HG03439 (cell line): ENCODE measurements around the gene SPON2.

Source experiments
- ATAC-seq: cut with Tn5 transposase; IDR thresholded peaks from one replicate; pipeline ENCODE4 v1.9.1; 2021; ENCODE audit warnings: mild to moderate bottlenecking, moderate library complexity; ENCODE audit not compliant: unreplicated experiment

Gene SPON2

DNA sequence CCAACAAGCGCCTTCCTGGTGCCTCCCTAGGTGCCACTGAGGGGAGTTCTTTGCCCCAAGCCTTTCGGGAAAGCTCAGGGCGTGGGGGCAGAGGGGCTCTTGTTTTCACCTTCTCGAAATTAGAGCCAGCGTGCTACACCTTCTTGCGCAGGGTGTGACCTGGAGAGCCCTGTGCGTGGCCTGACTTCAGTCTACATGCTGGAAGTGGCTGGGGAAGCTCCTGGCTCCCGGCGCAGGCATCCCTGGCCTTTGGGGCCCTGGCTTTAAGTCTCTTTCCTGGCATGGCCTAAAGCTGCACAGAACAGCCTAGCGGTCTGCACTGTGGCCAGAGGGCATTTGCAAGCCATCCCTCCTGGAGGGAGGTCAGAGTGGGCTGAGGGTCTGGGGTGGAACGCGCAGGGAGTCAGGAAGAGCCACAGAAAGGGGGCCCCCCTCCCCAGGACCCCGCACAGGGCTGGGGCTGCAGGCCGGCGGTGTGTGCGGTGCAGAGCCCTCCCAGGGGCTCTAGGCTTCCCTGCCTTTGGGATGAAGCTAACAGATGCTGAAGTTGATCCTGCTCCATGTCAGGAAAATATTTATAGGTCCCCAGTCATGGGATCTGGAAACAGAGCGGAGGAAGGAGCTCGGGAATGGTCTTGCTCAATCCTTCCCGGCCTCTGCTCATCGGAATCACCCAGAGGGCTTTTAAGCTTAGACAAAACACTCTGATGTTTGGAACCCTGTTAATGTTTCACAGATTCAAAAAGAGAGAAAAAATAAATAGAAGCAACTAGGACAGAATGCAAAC lies 781 bp upstream of the SPON2 start:
- ATAC-seq: no peak

DNA sequence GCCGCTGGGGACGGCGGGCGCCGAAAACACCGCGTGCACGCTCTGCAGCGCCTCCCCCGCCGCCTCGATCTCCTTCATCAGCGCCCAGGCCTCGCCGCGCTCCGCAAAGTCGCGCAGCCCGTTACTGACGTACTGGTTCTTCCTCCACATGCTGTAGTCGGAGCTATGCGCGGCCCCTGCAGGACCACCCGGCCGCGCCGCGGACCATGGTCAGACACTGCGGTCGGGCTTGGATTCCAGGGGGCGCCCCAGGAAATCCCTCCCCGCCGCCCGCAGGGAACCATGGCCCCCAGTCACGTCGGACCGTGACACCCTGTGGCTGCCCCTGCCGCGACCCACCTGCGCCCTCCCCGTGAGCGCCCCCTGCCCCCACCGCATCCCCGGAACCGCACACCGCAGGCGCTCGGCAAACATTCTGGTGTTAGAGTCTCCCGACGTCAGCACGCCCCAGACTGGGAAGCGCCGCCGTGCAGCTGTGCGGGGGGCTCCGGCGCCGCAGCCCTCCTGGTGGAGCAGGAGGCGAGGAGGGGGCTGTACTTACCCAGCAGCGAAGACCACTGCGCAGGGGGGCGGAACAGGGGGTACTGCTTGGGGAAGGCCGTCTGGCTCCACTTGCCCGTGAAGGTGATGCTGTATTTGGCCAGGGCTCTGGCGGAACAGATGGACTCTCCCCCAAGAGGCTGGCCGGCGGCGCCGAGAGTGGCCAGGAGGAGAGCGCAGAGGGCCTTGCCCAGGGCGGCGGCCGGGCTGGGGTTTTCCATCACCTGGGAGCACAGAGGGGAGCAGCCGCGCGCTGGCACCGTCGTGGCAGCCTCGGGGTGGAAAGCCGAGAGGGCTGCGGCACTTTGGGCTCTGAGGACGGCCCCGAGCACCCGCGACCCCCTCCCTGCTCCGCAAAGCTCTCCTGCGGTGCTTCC lies 814 bp downstream of the SPON2 start:
- ATAC-seq: no peak

DNA sequence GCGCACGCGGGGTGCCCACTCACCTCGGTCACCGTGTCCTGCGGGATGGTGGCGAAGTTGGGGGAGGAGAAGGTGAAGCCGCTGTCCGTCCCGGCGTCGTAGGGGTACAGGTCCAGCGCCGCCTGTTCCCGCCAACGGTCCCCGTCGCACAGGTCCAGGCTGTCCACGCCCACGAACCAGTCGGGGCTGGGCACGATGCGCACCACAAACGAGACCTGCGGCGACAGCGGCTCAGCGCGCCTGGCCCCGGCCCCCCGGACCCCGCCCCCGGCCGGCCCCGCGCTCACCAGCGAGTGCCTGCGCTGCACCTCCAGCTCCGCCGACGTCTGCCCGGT lies 1.4 kb downstream of the SPON2 start:
- no peak for ATAC-seq

DNA sequence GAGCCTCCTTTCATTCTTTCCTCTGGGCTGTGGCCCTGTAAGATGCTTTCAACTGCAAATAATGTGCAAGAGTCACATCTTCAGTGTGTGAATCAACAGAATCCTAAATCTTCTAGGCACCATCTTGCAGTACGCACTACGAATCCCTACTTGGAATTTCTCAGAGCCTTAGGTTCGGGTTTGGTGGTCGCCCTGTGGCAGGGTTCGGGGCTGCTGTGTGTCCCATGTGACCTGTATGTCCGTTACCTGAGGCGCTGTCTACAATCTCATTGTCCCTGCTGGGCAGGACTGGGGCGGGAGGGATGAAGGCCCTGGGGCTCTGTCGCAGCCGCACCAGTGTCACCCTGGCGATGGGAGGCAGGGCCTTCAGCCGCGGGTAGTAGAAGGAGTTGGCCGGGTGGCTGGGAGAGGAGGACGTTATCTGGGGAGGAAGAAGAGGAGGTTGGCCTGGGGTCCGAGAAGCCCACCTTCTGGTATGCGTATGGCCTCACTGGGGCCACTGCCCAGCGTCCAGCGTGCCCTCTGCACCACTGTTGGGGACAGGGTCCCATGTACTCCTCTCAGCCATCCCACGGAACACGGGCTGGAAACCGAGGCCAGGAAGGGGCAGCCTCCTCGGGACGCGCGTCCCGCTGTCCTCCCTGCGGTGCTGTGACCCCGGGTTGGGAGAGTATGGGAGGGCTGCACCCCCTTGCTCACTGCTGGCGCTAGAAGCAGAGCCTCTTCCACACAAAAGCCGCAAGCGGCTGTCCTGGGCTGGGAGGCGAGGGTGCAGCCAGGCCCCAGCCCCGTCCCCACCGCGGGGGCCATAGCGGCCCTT lies 2.0 kb downstream of the SPON2 start:
- no peak for ATAC-seq

DNA sequence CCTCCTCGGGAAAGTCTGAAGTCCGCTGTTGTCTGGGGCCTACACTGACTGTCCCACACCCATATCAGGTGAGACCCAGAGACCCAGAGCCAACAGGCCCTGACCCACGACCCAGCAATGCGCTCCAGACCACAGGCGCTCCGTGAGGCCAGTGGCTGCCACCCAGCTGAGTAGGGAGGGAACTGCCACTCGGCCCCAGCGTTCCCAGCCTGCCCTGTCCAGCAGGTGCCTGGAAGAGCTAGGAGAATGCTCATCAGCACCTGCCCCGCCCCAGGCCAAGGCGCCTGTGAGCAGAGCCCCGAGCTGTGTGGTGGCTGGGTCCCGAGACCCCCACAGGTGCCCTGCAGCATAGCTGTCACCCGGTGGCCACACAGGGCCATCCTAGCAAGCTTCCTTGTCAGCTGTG lies 2.7 kb downstream of the SPON2 start:
- ATAC-seq: no peak

DNA sequence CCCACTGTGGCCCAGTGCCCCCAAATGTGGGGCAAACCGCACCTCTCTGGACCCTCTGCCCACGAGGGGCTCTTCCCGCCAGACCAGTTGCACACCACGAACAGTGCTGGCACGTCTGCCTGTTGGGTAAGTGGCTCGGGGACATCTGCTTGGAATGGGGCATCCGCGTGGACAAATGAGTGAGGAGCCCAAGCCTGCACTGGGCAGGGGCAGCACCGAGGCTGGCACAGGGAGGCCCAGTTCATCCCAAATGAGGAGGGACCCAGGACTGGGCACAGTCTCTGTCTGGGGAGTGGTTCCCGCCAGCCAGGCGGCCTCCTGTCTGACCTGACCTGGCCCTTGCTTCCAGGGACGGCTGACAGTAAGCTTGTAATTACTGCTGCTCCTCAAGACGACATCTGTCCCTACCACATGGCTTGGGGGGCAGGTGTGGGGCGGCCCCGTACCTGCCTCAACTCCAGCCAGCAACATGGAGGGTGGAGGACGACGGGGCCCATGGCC lies 3.2 kb downstream of the SPON2 start:
- ATAC-seq: no peak

DNA sequence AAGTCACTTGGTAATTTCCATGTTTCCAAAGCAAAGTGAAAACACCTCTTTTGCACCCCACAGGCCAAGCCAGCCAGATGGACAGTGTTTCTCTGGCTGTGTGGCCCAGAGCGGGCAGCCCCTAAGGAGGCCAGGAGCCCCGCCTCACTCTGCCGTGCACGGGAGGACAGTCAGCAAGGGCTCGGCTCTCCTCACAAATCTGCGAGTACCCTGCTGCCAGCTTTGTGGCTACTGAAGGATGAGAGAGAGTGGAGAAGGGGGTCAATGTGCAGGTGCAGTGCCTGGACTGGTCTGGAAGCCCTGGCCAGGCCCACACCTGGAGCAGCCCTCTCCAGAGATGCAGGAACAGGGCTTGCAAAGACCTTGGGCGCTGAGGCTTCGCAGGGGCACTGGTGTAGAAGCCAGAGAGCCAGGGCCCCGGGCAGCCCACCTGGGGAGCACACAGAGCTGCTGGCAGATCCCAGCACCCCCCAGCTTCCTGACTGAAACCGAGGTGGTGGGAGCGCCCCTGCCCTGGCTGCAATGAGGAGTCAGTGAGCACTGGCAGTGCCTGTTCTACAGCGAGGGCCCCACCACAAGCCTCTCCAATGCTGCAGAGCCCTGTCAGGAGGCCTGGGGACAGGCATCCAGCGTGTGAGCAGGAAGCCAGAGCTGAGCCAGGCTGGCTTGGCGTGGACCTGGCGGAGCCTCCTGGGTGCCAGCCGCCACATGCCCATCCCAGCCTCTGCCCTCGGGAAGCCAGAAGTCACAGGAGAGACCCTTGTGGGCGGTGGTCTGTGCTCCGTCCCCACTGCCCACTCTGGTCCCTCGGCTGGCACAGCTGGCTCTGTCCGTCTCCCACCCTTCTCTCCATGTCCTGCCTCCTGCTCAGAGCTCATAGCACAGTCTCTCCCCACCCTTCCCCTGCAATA lies 3.9 kb downstream of the SPON2 start:
- ATAC-seq: no peak

DNA sequence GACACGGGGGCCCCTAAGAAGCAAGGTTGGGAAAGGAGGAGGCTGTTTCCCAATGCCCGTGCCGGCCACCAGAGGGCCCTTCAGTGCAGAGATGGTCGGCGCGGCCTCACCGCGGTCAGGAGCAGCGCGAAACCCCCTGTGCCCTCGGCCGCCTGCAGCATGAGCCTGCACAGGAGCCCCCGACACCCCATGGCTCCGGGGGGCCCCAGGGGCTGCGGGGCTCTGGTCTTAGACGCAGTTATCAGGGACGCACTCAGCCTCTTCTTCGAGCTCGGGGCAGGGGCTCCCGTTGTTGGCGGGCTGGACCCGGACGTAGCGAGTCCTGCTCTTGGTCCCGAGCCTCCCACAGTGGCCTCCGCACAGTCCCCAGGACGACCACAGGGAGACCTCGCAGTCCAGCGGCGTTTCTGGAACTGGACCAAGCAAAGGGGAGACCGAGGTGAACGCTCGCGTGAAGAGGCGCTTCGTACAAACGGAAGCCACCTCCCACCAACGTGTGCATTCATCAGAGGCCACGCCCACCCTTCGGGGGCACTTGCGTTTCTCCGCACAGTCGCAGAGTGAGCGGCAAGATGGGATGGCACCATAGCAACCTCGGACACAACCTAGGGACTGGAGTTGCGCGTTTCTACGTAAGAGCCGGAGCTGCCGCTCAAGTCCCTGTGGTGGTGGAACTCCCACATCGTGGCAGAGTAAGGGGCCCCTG lies 5.0 kb downstream of the SPON2 start:
- ATAC-seq: peak; percentile 69

DNA sequence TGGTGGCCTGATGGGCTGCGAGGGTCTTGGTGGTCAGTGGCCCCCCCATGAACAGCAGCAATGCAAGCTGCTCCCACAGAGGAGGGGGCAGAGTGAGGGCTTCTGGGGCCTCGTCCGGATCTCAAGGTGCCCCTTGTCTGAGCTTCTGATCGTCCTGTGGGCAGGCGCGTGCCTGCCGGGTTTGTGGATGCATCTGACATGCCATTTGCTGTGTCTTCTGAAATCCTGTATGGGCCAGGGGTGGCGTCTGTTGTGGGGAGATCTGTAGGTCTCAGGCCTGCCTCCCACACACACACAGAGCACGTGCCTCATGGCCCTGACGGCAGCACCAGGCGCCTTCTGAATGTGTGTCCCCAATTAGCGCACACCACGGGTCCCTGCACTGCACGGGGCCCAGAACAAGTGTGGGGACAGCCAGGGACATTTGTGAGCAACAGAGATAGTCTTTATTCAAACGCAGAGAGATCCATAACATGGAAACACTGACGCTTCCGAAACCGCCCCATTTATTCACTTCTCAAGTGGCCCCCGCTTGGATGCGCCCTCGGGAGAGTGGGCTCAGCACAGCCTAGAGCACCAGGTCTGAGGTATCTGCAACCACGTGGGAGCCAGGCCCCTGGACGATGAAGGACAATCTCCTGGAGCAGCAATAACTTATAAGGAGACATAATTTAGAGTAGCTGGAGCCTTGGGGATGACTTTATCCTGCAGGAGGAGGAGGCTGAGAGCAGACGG lies 5.7 kb downstream of the SPON2 start:
- ATAC-seq: peak; percentile 10

DNA sequence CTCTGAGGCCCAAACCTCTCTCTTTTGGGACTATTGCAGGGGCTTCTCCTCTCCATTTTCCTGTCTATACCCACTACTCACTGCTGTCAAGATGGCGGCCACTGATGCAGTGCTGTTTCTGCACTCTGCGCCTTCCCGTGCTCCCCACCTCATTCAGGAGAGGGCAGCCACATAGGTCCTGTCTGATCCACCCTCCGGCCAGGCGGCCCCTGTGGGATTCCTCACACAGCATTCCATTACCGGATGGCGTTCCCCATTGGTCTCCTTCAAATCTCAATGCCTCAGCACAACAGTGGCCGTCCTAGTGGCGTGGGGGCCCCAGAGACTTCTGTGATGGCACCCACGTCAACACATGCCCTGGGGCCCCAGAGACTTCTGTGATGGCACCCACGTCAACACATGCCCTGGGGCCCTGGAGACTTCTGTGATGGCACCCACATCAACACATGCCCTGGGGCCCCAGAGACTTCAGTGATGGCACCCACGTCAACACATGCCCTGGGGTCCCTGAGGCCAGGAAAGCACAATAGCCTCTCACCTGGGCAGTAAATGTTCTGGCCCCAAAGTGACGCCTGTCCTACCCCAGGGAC lies 7.3 kb downstream of the SPON2 start:
- ATAC-seq: no peak

DNA sequence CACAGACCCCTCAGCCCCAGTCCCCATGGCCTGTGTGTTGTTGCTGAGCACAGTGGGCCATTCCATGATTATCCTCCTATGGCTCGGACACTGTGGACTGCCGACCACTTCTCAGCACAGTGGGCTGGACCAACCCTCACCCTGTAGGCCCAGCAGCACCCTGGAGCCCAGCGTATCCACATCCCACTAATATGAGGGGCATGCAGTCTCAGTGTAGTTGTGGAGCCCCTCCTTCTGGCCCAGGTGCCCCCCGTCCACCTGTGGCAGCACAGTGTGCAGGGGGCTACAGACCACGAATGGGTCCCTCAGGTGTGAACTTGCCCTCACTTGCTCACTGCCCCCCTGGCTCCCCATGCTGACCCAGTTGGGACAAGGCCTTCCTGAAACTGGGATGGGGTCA lies 7.9 kb downstream of the SPON2 start:
- no peak for ATAC-seq

DNA sequence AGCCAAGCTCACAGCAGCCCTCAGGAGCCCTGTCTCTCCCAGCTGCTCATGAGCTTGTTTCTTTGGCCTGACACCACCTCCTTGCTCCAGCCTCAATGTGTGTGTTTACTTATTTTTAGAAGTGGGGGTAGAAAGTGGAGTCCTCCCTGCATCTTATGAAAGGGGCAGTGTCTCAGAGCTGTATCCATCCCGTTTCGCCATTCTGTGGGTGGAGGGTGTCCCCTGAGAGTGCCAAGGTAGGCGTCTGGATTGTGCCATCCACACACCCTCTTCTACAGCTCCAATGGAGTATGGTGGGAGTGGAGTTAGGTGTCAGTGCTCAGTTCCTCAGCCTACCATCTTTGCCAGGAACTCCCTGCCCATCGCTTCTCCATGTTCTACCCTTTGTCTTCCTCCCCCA lies 8.3 kb downstream of the SPON2 start:
- ATAC-seq: no peak

DNA sequence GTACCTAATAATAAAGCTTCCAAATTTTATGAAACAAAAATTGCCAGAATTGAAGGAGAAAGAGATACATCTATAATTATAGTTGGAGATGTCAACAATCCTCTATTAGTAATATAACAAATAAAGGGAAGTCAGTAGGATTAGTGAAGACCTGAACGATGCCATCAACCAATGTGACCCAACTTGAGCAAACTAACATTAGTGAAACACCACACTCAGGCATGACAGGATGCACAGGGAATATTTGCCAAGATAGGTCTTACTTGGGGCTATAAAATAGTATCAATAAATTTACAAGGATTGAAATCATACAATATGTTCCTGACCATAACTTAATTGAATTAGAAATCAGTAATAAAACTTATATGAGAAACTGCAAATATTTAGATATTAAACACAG lies 12.0 kb downstream of the SPON2 start:
- ATAC-seq: no peak

DNA sequence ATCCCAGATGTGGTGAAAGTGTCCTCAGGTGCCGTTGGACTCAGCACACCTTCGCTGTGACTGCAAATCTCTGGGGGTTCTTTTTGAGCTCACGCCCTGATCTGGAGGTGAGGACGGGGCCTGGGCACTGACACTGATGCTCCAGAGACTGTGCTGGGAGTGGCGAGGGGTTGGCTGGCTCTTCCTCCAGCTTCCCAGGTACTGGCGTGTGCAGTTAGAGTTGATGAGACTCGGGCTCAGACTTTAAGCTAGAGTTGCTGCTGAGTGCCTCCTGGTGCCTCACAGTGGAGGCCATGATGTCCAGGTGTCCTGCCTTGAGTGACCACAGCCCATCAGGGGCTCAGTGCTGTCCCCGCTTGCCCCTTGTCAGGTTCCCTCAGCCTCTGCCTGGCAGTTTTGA lies 16.3 kb downstream of the SPON2 start:
- no peak for ATAC-seq

DNA sequence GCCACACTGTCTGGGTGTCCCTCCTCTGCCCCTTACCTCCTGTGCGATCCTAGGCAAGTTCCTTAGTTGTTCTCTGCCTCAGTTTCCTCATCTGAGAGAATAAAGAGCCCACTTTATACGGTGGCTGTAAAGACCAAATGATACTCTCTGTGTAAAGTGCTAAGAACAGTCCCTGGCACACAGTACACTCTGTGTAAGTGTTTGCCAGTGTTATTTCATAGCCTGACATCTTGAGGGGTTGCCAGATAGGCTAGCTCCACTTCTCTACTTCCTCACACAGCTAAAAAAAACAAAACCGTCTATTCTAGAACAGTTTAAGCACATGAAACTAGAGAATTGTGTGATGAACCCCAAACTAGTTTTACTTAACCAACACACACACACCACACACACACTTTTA lies 17.1 kb downstream of the SPON2 start:
- no peak for ATAC-seq

DNA sequence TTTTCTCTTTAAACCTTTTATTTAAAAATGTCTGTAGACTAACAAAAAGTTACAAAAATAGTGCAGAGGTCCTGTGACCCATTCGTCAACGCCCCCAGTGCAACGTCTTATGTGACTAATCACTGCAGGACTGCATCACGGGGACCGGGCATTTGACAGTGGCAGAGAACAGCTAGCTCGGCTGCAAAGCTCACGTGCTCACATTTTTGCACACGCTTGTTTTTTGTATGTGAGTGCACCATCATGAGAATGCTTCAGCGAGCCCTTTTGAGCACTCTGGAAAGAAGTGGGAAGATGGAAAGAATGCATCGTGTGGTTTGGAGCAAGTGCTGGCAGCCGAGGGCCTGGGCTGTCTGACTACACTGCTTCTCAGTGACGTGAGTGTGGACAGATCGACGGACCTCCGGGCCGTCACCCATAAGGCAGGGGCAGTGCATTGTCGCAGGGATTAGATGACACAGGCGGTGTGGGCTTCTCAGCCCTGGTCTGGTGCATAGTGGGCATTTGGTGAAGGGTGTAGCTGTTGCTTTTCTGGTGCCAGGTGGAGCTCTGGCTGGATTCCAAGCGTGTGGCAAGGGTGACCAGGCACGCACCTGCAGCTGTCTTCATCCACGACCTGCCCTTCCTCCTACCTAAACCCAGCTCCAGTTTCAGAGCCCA lies 17.7 kb downstream of the SPON2 start:
- no peak for ATAC-seq

DNA sequence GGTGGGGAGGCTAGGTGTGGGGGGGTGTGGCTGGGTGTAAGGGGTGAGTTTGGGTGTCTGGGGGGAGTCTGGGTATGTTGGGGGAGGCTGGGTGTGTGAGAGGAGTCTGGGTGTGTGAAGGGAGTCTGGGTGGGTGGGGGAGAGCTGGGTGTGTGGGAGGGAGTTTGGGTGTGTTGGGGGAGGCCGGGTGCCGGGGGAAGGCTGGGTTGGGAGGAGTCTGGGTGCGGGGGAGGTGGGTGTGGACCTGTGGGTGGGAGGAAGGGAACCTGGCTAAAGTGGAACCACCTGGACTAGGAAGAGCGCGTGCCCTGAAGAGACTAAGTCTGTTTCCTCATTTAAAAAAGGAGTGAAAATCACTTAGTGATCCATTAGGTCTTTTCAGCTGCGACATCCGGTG lies 18.3 kb downstream of the SPON2 start:
- no peak for ATAC-seq

DNA sequence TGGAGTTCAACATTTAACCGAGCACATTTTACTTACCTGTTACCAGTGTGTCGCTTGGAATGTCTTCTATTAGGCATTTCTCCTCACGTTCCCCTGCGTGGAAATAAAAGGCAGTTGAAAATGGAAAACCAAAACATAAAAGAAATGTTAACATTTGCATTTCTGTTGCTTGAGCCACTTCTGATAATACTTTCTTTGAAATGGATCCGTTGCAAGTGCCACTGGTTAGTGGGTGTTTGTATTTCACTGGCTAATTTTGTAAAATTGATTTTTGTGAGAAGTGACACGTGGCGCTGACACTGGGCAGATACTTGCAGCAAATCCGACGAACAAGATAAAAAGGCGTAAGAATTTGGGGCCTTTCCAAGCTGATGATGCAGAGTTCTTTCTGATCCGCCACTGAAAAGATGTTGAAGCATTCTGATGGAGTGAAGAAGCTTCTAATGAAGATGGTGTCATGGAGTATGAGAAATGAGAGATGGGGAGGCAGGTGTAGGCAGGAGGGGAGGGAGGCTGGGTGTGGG lies 18.8 kb downstream of the SPON2 start:
- ATAC-seq: no peak
